ENCODE results near the gene H19.

The H19 gene

GRCh38 chr11:1988174-1988573 lies 9.5 kb downstream of the H19 start:
- no peak for DNase-seq
- ATAC-seq (ENCODE audit: insufficient read depth, low read depth), result no peak
- TF ChIP-seq CTCF (IDR thresholded peaks at IDR 0.05; ENCODE audit: borderline replicate concordance, extremely low read depth, low read length, poor library complexity, severe bottlenecking) (no peak), EZH2 (IDR thresholded peaks at IDR 0.05; ENCODE audit: borderline replicate concordance, low read depth, low read length, severe bottlenecking) (no peak)

DNA sequence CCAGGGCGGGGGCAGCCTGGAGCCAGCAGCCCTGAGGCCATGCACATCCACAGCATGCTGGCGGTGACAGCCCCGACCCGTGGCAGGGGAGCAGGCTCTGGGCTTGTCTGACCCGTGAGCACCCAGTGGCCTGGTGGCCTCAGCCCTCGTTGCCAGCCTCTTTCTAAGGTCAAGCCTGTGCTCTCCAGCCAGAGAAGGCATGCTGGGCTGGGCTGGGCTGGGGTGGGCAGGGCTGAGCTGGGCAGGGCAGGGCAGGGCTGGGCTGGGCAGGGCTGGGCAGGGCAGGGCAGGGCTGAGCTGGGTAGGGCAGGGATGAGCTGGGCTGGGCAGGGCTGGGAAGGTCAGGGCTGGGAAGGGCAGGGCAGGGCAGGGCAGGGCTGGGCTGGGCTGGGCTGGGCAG lies 10.6 kb downstream of the H19 start:
- Histone ChIP-seq H3K27me3 (ENCODE audit: insufficient read depth, low read length, poor library complexity) (no peaks in the 10 kb centered on the region), H3K4me2 (ENCODE audit: insufficient read depth, low read length) (no peak overlapping the region), H3K27ac (ENCODE audit: low read length) (no peak overlapping the region), H2AFZ (ENCODE audit: low read depth, low read length) (no peak overlapping the region), H3K4me1 (ENCODE audit: insufficient read depth, low read length) (peaks cover 6% of the 10 kb centered on the region), H3K4me3 (ENCODE audit: low read depth in 1 of 2, low read length in 2 of 2) (no peak overlapping the region), H3K9ac (ENCODE audit: low read depth, low read length) (no peak overlapping the region), H4K20me1 (ENCODE audit: insufficient read depth, low read length) (no peaks in the 10 kb centered on the region), H3K9me3 (ENCODE audit: insufficient read depth, low read length, severe bottlenecking) (no peaks in the 10 kb centered on the region), H3K79me2 (ENCODE audit: insufficient read depth, low read length) (no peaks in the 10 kb centered on the region), H3K36me3 (ENCODE audit: insufficient read depth, low read length) (no peaks in the 10 kb centered on the region)
- TF ChIP-seq EZH2 (IDR thresholded peaks at IDR 0.05; ENCODE audit: borderline replicate concordance, low read depth, low read length, severe bottlenecking) (no peak), CTCF (IDR thresholded peaks at IDR 0.05; ENCODE audit: borderline replicate concordance, extremely low read depth, low read length, poor library complexity, severe bottlenecking) (no peak)
- no peak for DNase-seq
- ATAC-seq (ENCODE audit: insufficient read depth, low read depth), result no peak

More at GRCh38 chr11:1988174-1988573, 9.5 kb downstream of the H19 start:
- no peak overlapping the region for H3K4me2 ChIP-seq (ENCODE audit: insufficient read depth, low read length)
- no peak overlapping the region for H3K4me3 ChIP-seq (ENCODE audit: low read depth in 1 of 2, low read length in 2 of 2)
- no peaks in the 10 kb centered on the region for H3K79me2 ChIP-seq (ENCODE audit: insufficient read depth, low read length)
- no peaks in the 10 kb centered on the region for H3K9me3 ChIP-seq (ENCODE audit: insufficient read depth, low read length, severe bottlenecking)
- H3K27me3 ChIP-seq (ENCODE audit: insufficient read depth, low read length, poor library complexity), result no peaks in the 10 kb centered on the region
- no peak overlapping the region for H2AFZ ChIP-seq (ENCODE audit: low read depth, low read length)
- H3K36me3 ChIP-seq (ENCODE audit: insufficient read depth, low read length), result no peaks in the 10 kb centered on the region
- H3K27ac ChIP-seq (ENCODE audit: low read length), result no peak overlapping the region
- H3K4me1 ChIP-seq (ENCODE audit: insufficient read depth, low read length), result peaks cover 8% of the 10 kb centered on the region
- no peaks in the 10 kb centered on the region for H4K20me1 ChIP-seq (ENCODE audit: insufficient read depth, low read length)
- no peak overlapping the region for H3K9ac ChIP-seq (ENCODE audit: low read depth, low read length)

GRCh38 chr11:1983601-1983961 lies 14.1 kb downstream of the H19 start:
- no peaks in the 10 kb centered on the region for H3K9me3 ChIP-seq (ENCODE audit: insufficient read depth, low read length, severe bottlenecking)
- H3K4me2 ChIP-seq (ENCODE audit: insufficient read depth, low read length), result no peak overlapping the region
- no peaks in the 10 kb centered on the region for H3K36me3 ChIP-seq (ENCODE audit: insufficient read depth, low read length)
- DNase-seq (no peak), ATAC-seq (ENCODE audit: insufficient read depth, low read depth) (no peak)
- no peaks in the 10 kb centered on the region for H3K27me3 ChIP-seq (ENCODE audit: insufficient read depth, low read length, poor library complexity)
- no peak overlapping the region for H3K9ac ChIP-seq (ENCODE audit: low read depth, low read length)
- no peak for TF ChIP-seq EZH2 (IDR thresholded peaks at IDR 0.05; ENCODE audit: borderline replicate concordance, low read depth, low read length, severe bottlenecking)
- no peak for TF ChIP-seq CTCF (IDR thresholded peaks at IDR 0.05; ENCODE audit: borderline replicate concordance, extremely low read depth, low read length, poor library complexity, severe bottlenecking)
- no peaks in the 10 kb centered on the region for H4K20me1 ChIP-seq (ENCODE audit: insufficient read depth, low read length)
- no peak overlapping the region for H3K27ac ChIP-seq (ENCODE audit: low read length)
- H2AFZ ChIP-seq (ENCODE audit: low read depth, low read length), result no peak overlapping the region
- H3K4me3 ChIP-seq (ENCODE audit: low read depth in 1 of 2, low read length in 2 of 2), result no peak overlapping the region
- H3K4me1 ChIP-seq (ENCODE audit: insufficient read depth, low read length), result no peaks in the 10 kb centered on the region
- no peaks in the 10 kb centered on the region for H3K79me2 ChIP-seq (ENCODE audit: insufficient read depth, low read length)
